ENCODE measurements around the gene SLC37A3. TPM values are rescaled to one million over a fixed set of nuclear protein-coding genes. Genes with fewer than 3 reads are reported as not detected.

The SLC37A3 gene
- total and polyA plus RNA-seq, 2 of the 13 experiments (the other 11 are each of a cell fraction or from before 2014, with no cell fraction given): 21.3 to 27.9 TPM

DNA sequence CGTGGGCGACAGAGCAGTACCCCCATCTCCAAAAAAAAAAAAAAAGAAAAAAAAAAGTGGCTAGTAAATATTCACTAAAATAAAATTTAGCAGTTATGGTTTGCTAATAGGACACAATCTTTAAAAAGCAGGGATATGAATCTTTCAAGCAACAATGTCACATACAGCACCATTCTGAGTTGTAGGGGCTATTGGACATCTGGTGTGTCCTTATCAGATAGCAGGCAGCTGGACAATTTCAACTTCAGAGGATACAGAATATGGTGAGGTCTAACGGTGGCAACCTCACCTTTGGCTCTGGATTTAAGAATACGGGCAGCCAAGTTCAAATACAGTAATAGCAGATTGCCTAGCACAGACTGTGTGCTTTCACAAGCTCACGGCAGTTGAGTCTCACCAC is 51.1 kb downstream of the SLC37A3 start (continued):
- TF ChIP-seq ZNF704 (CRISPR knock-in tag; IDR thresholded peaks at IDR 0.05; ENCODE audit: borderline replicate concordance) (no peak), ATM (IDR thresholded peaks at IDR 0.05; ENCODE audit: borderline replicate concordance) (no peak), REXO4 (CRISPR knock-in tag; IDR thresholded peaks at IDR 0.05; ENCODE audit: borderline replicate concordance) (no peak)

- Histone ChIP-seq H4K20me1 (ENCODE audit: insufficient read depth, low read length) (no peaks in the 10 kb centered on the region), H3K79me2 (ENCODE audit: insufficient read depth, low read length) (no peaks in the 10 kb centered on the region), H3K27me3 (ENCODE audit: control insufficient read depth in 1 of 2, insufficient read depth in 2 of 2, low read length in 2 of 2) (no peaks in the 10 kb centered on the region), H3K4me3 (replicated peaks in 1 of 3; ENCODE audit: insufficient read depth in 1 of 3, low read depth in 2 of 3, low read length in 3 of 3) (no peak overlapping the region), H3K9ac (ENCODE audit: insufficient read depth, low read depth, low read length) (no peak overlapping the region), H2AFZ (ENCODE audit: low read length) (no peak overlapping the region), H3K4me1 (ENCODE audit: insufficient read depth, low read length) (no peaks in the 10 kb centered on the region), H3K4me2 (ENCODE audit: low read depth, low read length) (no peak overlapping the region), H3K9me3 (ENCODE audit: low read length) (no peaks in the 10 kb centered on the region), H3K27ac (ENCODE audit: extremely low read length, insufficient read depth, low read length) (no peak overlapping the region), H3K36me3 (replicated peaks in 1 of 2; ENCODE audit: control insufficient read depth in 1 of 2, insufficient read depth in 2 of 2, low read length in 2 of 2) (peaks cover 5 to 55% of the 10 kb centered on the region in 2 experiments; a peak in 4 of 5 replicates)
- WGBS (ENCODE audit: low lambda C conversion rate): 97% methylated on average over 3 of the region's 3 CpGs
- BruUV-seq (replicated peaks): no TSS peak
- DNase-seq (ENCODE audit: low spot score): no peak
- in situ Hi-C loops (cut with HindIII; ENCODE audit: extremely low pct_ligation_motif_present, low pct_unique_long_range_greater_than_20kb): loop anchor here (25.0 kb wide), 1 partner anchor 258 kb away; no protein-coding TSS in a partner anchor
- CTCF ChIA-PET (ENCODE audit: low intra/inter-chr PET ratio, low total read pairs): no interaction called here
- no peak for FAIRE-seq
- POLR2A ChIA-PET: no interaction called here
- intact Hi-C loops (cut with micrococcal nuclease; ENCODE audit: unreplicated experiment): no loop called here
- no peak for ATAC-seq
- TF ChIP-seq ZNF670 (CRISPR knock-in tag; IDR thresholded peaks at IDR 0.05; ENCODE audit: borderline replicate concordance): no peak
- no peak for TF ChIP-seq SRSF9 (IDR thresholded peaks at IDR 0.05; ENCODE audit: borderline replicate concordance, insufficient read depth, low read depth, low read length, poor library complexity, severe bottlenecking)
- TF ChIP-seq NFATC3 (CRISPR knock-in tag; IDR thresholded peaks at IDR 0.05): no peak
- TF ChIP-seq ZNF597 (CRISPR knock-in tag; IDR thresholded peaks at IDR 0.05): no peak
- TF ChIP-seq ZNF235 (CRISPR knock-in tag; IDR thresholded peaks at IDR 0.05; ENCODE audit: borderline replicate concordance): no peak
- TF ChIP-seq, protein P1, sequence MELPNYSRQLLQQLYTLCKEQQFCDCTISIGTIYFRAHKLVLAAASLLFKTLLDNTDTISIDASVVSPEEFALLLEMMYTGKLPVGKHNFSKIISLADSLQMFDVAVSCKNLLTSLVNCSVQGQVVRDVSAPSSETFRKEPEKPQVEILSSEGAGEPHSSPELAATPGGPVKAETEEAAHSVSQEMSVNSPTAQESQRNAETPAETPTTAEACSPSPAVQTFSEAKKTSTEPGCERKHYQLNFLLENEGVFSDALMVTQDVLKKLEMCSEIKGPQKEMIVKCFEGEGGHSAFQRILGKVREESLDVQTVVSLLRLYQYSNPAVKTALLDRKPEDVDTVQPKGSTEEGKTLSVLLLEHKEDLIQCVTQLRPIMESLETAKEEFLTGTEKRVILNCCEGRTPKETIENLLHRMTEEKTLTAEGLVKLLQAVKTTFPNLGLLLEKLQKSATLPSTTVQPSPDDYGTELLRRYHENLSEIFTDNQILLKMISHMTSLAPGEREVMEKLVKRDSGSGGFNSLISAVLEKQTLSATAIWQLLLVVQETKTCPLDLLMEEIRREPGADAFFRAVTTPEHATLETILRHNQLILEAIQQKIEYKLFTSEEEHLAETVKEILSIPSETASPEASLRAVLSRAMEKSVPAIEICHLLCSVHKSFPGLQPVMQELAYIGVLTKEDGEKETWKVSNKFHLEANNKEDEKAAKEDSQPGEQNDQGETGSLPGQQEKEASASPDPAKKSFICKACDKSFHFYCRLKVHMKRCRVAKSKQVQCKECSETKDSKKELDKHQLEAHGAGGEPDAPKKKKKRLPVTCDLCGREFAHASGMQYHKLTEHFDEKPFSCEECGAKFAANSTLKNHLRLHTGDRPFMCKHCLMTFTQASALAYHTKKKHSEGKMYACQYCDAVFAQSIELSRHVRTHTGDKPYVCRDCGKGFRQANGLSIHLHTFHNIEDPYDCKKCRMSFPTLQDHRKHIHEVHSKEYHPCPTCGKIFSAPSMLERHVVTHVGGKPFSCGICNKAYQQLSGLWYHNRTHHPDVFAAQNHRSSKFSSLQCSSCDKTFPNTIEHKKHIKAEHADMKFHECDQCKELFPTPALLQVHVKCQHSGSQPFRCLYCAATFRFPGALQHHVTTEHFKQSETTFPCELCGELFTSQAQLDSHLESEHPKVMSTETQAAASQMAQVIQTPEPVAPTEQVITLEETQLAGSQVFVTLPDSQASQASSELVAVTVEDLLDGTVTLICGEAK (IDR thresholded peaks at IDR 0.05): no peak
- TF ChIP-seq, protein P1 (CRISPR knock-in tag; IDR thresholded peaks at IDR 0.05): no peak
- TF ChIP-seq TEAD2 (CRISPR knock-in tag; IDR thresholded peaks at IDR 0.05): no peak
- no peak for TF ChIP-seq PCBP1 (IDR thresholded peaks at IDR 0.05; ENCODE audit: borderline replicate concordance, low read depth, low read length)
Measured at GRCh38 chr7:140345426-140345825, 52.9 kb downstream of the SLC37A3 start.

All from HepG2 (cell line).